IMR-90 (cell line): ENCODE measurements around the gene KLHL30. TPM values are rescaled to one million over a fixed set of nuclear protein-coding genes. Genes with fewer than 3 reads are reported as not detected.
A peak's percentile ranks its signal among the peaks of the same experiment; 100 is the strongest.

Experiments used
- ATAC-seq: fragments of 200-7000 bp; cut with Tn5 transposase; 2 replicates; pipeline ENCODE4 v1.9.1; 2020; ENCODE audit warnings: low read depth, mild to moderate bottlenecking, moderate library complexity
- BruUV-seq: library from RNA; stranded (reverse); fragments of 400-500 nt; replicated peaks from 2 replicates; lab custom pipeline; 2021; lab: Mats Ljungman, UMichigan
- CTCF ChIA-PET: fragments of 300-600 bp; formaldehyde crosslinking; extraction: SDS; loops from one replicate; lab custom pipeline; 2021; ENCODE audit warnings: antibody characterized with exemption; lab: Yijun Ruan, JAX
- POLR2A ChIA-PET: fragments of 300-600 bp; sonication (Branson Sonifier 250); formaldehyde crosslinking; loops from one replicate; lab custom pipeline; 2022; ENCODE audit warnings: antibody characterized with exemption; ENCODE audit not compliant: unreplicated experiment; lab: Charles Lee
- DNase-seq: peaks from one replicate; pipeline ENCODE4 v3.0.0; 2013
- H2AFZ ChIP-seq: replicated peaks from 2 replicates; pipeline ENCODE3; 2013; ENCODE audit warnings: low read length, mild to moderate bottlenecking; ENCODE audit not compliant: poor library complexity
- H2AK5ac ChIP-seq: 2 replicates; pipeline ENCODE4 v1.6.1; 2013; ENCODE audit warnings: low read depth, low read length, inconsistent platforms
- H2AK9ac ChIP-seq: replicated peaks from 2 replicates; pipeline ENCODE3; 2013; ENCODE audit warnings: mild to moderate bottlenecking, low read depth, low read length, moderate library complexity; ENCODE audit not compliant: poor library complexity
- H2BK120ac ChIP-seq: 2 replicates; pipeline ENCODE4 v1.6.1; 2013; ENCODE audit warnings: low read depth, low read length, inconsistent platforms
- H2BK15ac ChIP-seq: 3 replicates; pipeline ENCODE4 v1.6.1; 2013; ENCODE audit warnings: low read depth, low read length, inconsistent platforms
- H2BK20ac ChIP-seq: 2 replicates; pipeline ENCODE4 v1.6.1; 2013; ENCODE audit warnings: low read depth, mild to moderate bottlenecking, inconsistent platforms, low read length, moderate library complexity
- H2BK5ac ChIP-seq: 2 replicates; pipeline ENCODE4 v1.6.1; 2013; ENCODE audit warnings: mild to moderate bottlenecking, low read depth, low read length, inconsistent platforms; ENCODE audit not compliant: poor library complexity, severe bottlenecking
- H3K14ac ChIP-seq: replicated peaks from 2 replicates; pipeline ENCODE4 v1.6.1; 2013; ENCODE audit warnings: low read depth, low read length, inconsistent platforms
- H3K18ac ChIP-seq: 2 replicates; pipeline ENCODE4 v1.6.1; 2013; ENCODE audit warnings: low read depth, low read length, control low read depth
- H3K23ac ChIP-seq: 2 replicates; pipeline ENCODE4 v1.6.1; 2013; ENCODE audit warnings: low read depth, low read length, inconsistent platforms
- H3K27ac ChIP-seq: 2 replicates; pipeline ENCODE4 v1.5.1; 2013; ENCODE audit warnings: mild to moderate bottlenecking, control low read depth, low read length; ENCODE audit not compliant: insufficient read depth
- H3K27me3 ChIP-seq: 2 replicates; pipeline ENCODE4 v1.6.1; 2013; ENCODE audit warnings: low read length; ENCODE audit not compliant: control insufficient read depth, insufficient read depth
- H3K36me3 ChIP-seq: 2 replicates; pipeline ENCODE4 v1.6.1; 2013; ENCODE audit warnings: low read length, mixed read lengths; ENCODE audit not compliant: control insufficient read depth, insufficient read depth
- H3K4ac ChIP-seq: 2 replicates; pipeline ENCODE4 v1.6.1; 2013; ENCODE audit warnings: low read depth, low read length, inconsistent platforms
- H3K4me1 ChIP-seq: 2 replicates; pipeline ENCODE4 v1.6.1; 2013; ENCODE audit warnings: low read length, mixed read lengths; ENCODE audit not compliant: control insufficient read depth, insufficient read depth
- H3K4me2 ChIP-seq: 2 replicates; pipeline ENCODE4 v1.6.1; 2013; ENCODE audit warnings: low read depth, mild to moderate bottlenecking, control low read depth, low read length, moderate library complexity
- H3K4me3 ChIP-seq: 2 replicates; pipeline ENCODE4 v1.5.1; 2013; ENCODE audit warnings: low read depth, mild to moderate bottlenecking, control low read depth, low read length, moderate library complexity; ENCODE audit not compliant: insufficient read depth
- H3K56ac ChIP-seq: 2 replicates; pipeline ENCODE4 v1.6.1; 2013; ENCODE audit warnings: low read length, inconsistent platforms; ENCODE audit not compliant: insufficient read depth; ENCODE audit errors: extremely low read depth
- H3K79me1 ChIP-seq, 2 experiments: 2 replicates each; pipeline ENCODE4 v1.6.1; 2013; ENCODE audit warnings: low read length in 2 of 2, inconsistent platforms in 1 of 2, low read depth in 1 of 2
- H3K9ac ChIP-seq: 2 replicates; pipeline ENCODE4 v1.6.1; 2013; ENCODE audit warnings: low read depth, low read length, control low read depth
- H3K9me1 ChIP-seq: 2 replicates; pipeline ENCODE4 v1.6.1; 2013; ENCODE audit warnings: low read length, inconsistent platforms; ENCODE audit not compliant: insufficient read depth
- H3K9me3 ChIP-seq: 2 replicates; pipeline ENCODE4 v1.6.1; 2013; ENCODE audit warnings: low read length; ENCODE audit not compliant: control insufficient read depth, insufficient read depth
- H4K20me1 ChIP-seq: 2 replicates; pipeline ENCODE4 v1.6.1; 2013; ENCODE audit warnings: low read length, inconsistent platforms; ENCODE audit not compliant: insufficient read depth
- H4K5ac ChIP-seq: 2 replicates; pipeline ENCODE4 v1.6.1; 2013; ENCODE audit warnings: mild to moderate bottlenecking, low read depth, low read length, control low read depth
- H4K8ac ChIP-seq, 2 experiments: 2 replicates each; pipeline ENCODE4 v1.6.1; 2013; ENCODE audit warnings: low read depth in 2 of 2, low read length in 2 of 2, control low read depth in 1 of 2, inconsistent platforms in 1 of 2
- H4K91ac ChIP-seq: 2 replicates; pipeline ENCODE4 v1.6.1; 2013; ENCODE audit warnings: low read depth, low read length, inconsistent platforms; ENCODE audit not compliant: insufficient read depth
- BHLHE40 ChIP-seq: fragments of 150-350 bp; IDR thresholded peaks from 2 replicates; pipeline ENCODE4 v1.6.1; 2016; ENCODE audit warnings: mild to moderate bottlenecking, low read depth, low read length
- CEBPB ChIP-seq: IDR thresholded peaks from 2 replicates; pipeline ENCODE4 v1.6.1; 2012; ENCODE audit warnings: low read depth, low read length, improper control_type of control experiment
- CHD1 ChIP-seq: IDR thresholded peaks from 2 replicates; pipeline ENCODE4 v1.6.1; 2012; ENCODE audit warnings: low read depth, low read length, improper control_type of control experiment
- FOS ChIP-seq: fragments of 150-350 bp; IDR thresholded peaks from 2 replicates; pipeline ENCODE4 v1.6.1; 2016; ENCODE audit warnings: low read depth, low read length
- MAZ ChIP-seq: IDR thresholded peaks from 2 replicates; pipeline ENCODE4 v1.6.1; 2012; ENCODE audit warnings: low read depth, mild to moderate bottlenecking, low read length, improper control_type of control experiment, moderate library complexity, borderline replicate concordance
- MXI1 ChIP-seq: IDR thresholded peaks from 2 replicates; pipeline ENCODE4 v1.6.1; 2012; ENCODE audit warnings: low read depth, mild to moderate bottlenecking, low read length, moderate library complexity, borderline replicate concordance
- NFE2L2 ChIP-seq: fragments of 150-350 bp; IDR thresholded peaks from 2 replicates; pipeline ENCODE4 v1.6.1; 2016; ENCODE audit warnings: low read depth, mild to moderate bottlenecking, low read length
- POLR2A ChIP-seq: IDR thresholded peaks from 2 replicates; pipeline ENCODE4 v1.6.1; 2012; ENCODE audit warnings: mild to moderate bottlenecking, low read depth, low read length
- RAD21 ChIP-seq: IDR thresholded peaks from 2 replicates; pipeline ENCODE4 v1.6.1; 2012; ENCODE audit warnings: low read length, improper control_type of control experiment
- RCOR1 ChIP-seq: IDR thresholded peaks from 2 replicates; pipeline ENCODE4 v1.6.1; 2012; ENCODE audit warnings: mild to moderate bottlenecking, low read length, improper control_type of control experiment; ENCODE audit not compliant: insufficient replicate concordance
- SMC3 ChIP-seq: fragments of 150-350 bp; IDR thresholded peaks from 2 replicates; pipeline ENCODE4 v1.6.1; 2016; ENCODE audit warnings: low read depth, mild to moderate bottlenecking, antibody characterized with exemption, low read length, moderate library complexity
- WGBS, 2 experiments: methylation state at CpG; one replicate each; pipeline versions ENCODE4 v1.1.5 to v1.1.7; 2013; ENCODE audit warnings: missing lambda C conversion rate in 2 of 2; ENCODE audit not compliant: insufficient read length in 1 of 2; ENCODE audit errors: extremely low coverage in 2 of 2; 5-methylcytosine and 5-hydroxymethylcytosine counted together
- dilution Hi-C: fragments of 300-500 bp; cut with HindIII; formaldehyde crosslinking; loops from one replicate; pipeline ENCODE4 v1.14.3; 2018; ENCODE audit warnings: low sequenced_read_pairs; ENCODE audit not compliant: unreplicated experiment
- in situ Hi-C: fragments of 300-500 bp; cut with MboI; formaldehyde crosslinking; loops from 3 replicates; pipeline ENCODE4 v1.14.3; 2019; ENCODE audit warnings: low sequenced_read_pairs, inconsistent platforms, mixed read lengths
- intact Hi-C: fragments of 100-400 bp; cut with micrococcal nuclease; formaldehyde crosslinking; loops from 2 replicates; pipeline ENCODE4 v1.10.0; 2022
- polyA plus RNA-seq, 3 experiments: library from polyadenylated mRNA; depleted of rRNA; stranded (reverse); fragments of >200 nt; gene quantifications; 2 replicates each; pipeline ENCODE4 v1.2.3, GENCODE V29; 2012; ENCODE audit warnings: low replicate concordance in 1 of 3
- total RNA-seq: library from RNA; depleted of rRNA; stranded (reverse); fragments of >200 nt; gene quantifications from 2 replicates; pipeline ENCODE4 v1.2.3, GENCODE V29; 2012
- TF ChIP-seq, protein P1 (sequence below): conservative IDR thresholded peaks from 2 replicates; pipeline ENCODE4 v1.5.1; 2012; ENCODE audit warnings: mild to moderate bottlenecking, low read depth, low read length, improper control_type of control experiment
- TF ChIP-seq, protein P2 (sequence below): fragments of 150-350 bp; IDR thresholded peaks from 2 replicates; pipeline ENCODE4 v1.6.1; 2017; ENCODE audit warnings: mild to moderate bottlenecking, antibody characterized with exemption, low read length, low read depth
- TF ChIP-seq, protein P3 (sequence below): fragments of 150-350 bp; IDR thresholded peaks from 2 replicates; pipeline ENCODE4 v1.6.1; 2016; ENCODE audit warnings: low read depth, mild to moderate bottlenecking, low read length, moderate library complexity, borderline replicate concordance

The KLHL30 gene
- total and polyA plus RNA-seq, 2 of the 4 experiments (the other 2 are of a cell fraction), result under 0.01 to 0.03 TPM

DNA sequence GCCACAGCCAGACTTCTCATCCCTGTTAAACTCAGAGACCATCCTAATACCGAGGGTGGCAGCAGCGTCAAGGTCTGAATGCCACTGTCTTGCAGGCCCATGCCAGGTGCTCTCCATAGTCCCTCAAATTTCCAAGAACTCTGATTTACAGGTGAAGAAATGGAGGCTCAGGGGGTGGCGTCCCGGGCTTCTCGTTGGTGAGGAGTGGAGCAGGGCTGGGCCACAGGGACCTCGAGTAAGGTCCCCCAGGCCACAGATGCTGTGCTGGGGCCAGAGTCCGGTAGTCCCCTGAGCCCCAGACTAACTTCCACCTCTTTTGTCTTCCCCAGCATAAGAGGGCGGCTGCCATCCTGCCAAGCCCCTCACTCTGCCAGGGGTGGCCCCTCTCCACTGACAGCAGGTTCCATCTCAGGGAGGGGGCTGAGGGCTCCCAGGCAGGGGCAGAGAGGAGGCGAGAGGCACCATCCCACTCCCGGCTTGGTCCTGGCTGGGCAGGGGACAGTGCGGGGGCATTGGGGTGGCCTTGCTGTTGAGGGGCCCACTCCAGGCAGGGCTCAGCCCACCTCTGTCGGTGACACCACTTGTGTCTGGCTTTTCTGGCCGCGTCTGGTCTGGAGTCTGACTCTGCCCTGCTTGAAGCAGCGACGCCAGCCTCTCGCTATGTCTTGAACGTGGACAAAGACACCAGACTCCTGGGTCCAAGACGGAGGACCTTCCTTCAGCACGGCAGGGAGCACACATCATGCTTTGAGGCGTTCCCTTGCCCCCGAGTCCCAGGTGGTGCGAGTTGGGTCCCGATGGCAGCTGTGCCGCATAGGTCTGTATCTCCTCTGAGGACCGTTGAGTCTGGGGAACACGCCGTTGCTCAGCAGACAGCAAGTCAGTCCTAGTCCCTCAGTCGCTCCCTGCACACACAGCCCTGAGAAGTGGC, 15.9 kb upstream of the KLHL30 start:
- DNase-seq, result no peak
- Histone ChIP-seq H2BK5ac (no peak overlapping the region), H3K14ac (no peak overlapping the region), H3K9me3 (no peaks in the 10 kb centered on the region), H4K5ac (no peak overlapping the region), H2BK120ac (no peak overlapping the region), H2AK5ac (no peak overlapping the region), H2AFZ (peak overlapping the region; percentile 41), H3K4me2 (no peak overlapping the region), H3K79me1 (no peaks in the 10 kb centered on the region), H3K18ac (no peak overlapping the region), H4K91ac (no peak overlapping the region), H4K8ac (no peak overlapping the region), H3K4me1 (peaks cover 6% of the 10 kb centered on the region), H3K23ac (no peak overlapping the region), H2BK15ac (no peak overlapping the region), H3K27me3 (peaks cover 33% of the 10 kb centered on the region), H3K4me3 (no peak overlapping the region), H3K4ac (no peak overlapping the region), H4K20me1 (no peaks in the 10 kb centered on the region), H2BK20ac (no peak overlapping the region), H3K9ac (no peak overlapping the region), H3K56ac (no peak overlapping the region), H2AK9ac (no peak overlapping the region), H3K36me3 (no peaks in the 10 kb centered on the region), H3K27ac (no peak overlapping the region), H3K9me1 (peaks cover 5% of the 10 kb centered on the region; the same call in 1 of the 2 replicates)
- 72% methylated on average over 17 of the region's 29 CpGs; no CpG with 5 or more reads in 1 of the 2 experiments for WGBS, 2 experiments
- intact Hi-C loops, result loop anchor here (5.0 kb wide), 1 partner anchor 265 kb away; the partner anchor contains the start of gene RAMP1
- POLR2A ChIA-PET, result no interaction called here
- ATAC-seq, result no peak
- in situ Hi-C loops, result no loop called here
- BruUV-seq, result no TSS peak
- CTCF ChIA-PET, result no interaction called here
- dilution Hi-C loops, result no loop called here
- TF ChIP-seq CHD1 (no peak), FOS (no peak), POLR2A (no peak), NFE2L2 (no peak), CEBPB (no peak), BHLHE40 (no peak), MAZ (no peak), SMC3 (no peak), RAD21 (no peak), RCOR1 (no peak), MXI1 (no peak)
- TF ChIP-seq, protein P1, sequence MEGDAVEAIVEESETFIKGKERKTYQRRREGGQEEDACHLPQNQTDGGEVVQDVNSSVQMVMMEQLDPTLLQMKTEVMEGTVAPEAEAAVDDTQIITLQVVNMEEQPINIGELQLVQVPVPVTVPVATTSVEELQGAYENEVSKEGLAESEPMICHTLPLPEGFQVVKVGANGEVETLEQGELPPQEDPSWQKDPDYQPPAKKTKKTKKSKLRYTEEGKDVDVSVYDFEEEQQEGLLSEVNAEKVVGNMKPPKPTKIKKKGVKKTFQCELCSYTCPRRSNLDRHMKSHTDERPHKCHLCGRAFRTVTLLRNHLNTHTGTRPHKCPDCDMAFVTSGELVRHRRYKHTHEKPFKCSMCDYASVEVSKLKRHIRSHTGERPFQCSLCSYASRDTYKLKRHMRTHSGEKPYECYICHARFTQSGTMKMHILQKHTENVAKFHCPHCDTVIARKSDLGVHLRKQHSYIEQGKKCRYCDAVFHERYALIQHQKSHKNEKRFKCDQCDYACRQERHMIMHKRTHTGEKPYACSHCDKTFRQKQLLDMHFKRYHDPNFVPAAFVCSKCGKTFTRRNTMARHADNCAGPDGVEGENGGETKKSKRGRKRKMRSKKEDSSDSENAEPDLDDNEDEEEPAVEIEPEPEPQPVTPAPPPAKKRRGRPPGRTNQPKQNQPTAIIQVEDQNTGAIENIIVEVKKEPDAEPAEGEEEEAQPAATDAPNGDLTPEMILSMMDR, result no peak
- TF ChIP-seq, protein P2, sequence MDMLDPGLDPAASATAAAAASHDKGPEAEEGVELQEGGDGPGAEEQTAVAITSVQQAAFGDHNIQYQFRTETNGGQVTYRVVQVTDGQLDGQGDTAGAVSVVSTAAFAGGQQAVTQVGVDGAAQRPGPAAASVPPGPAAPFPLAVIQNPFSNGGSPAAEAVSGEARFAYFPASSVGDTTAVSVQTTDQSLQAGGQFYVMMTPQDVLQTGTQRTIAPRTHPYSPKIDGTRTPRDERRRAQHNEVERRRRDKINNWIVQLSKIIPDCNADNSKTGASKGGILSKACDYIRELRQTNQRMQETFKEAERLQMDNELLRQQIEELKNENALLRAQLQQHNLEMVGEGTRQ, result no peak
- TF ChIP-seq, protein P3, sequence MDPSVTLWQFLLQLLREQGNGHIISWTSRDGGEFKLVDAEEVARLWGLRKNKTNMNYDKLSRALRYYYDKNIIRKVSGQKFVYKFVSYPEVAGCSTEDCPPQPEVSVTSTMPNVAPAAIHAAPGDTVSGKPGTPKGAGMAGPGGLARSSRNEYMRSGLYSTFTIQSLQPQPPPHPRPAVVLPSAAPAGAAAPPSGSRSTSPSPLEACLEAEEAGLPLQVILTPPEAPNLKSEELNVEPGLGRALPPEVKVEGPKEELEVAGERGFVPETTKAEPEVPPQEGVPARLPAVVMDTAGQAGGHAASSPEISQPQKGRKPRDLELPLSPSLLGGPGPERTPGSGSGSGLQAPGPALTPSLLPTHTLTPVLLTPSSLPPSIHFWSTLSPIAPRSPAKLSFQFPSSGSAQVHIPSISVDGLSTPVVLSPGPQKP, result no peak
